Camera-type eye (tissue), 1 donor: ENCODE measurements around the gene OR4K13. TPM values are rescaled to one million over a fixed set of nuclear protein-coding genes. Genes with fewer than 3 reads are reported as not detected.

Experiments
- total RNA-seq: library from RNA; depleted of rRNA; stranded (reverse); fragments of >200 nt; gene quantifications from one replicate; pipeline ENCODE4 v1.2.3, GENCODE V29; 2014

The OR4K13 gene, protein sequence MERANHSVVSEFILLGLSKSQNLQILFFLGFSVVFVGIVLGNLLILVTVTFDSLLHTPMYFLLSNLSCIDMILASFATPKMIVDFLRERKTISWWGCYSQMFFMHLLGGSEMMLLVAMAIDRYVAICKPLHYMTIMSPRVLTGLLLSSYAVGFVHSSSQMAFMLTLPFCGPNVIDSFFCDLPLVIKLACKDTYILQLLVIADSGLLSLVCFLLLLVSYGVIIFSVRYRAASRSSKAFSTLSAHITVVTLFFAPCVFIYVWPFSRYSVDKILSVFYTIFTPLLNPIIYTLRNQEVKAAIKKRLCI
- total RNA-seq: not detected

DNA sequence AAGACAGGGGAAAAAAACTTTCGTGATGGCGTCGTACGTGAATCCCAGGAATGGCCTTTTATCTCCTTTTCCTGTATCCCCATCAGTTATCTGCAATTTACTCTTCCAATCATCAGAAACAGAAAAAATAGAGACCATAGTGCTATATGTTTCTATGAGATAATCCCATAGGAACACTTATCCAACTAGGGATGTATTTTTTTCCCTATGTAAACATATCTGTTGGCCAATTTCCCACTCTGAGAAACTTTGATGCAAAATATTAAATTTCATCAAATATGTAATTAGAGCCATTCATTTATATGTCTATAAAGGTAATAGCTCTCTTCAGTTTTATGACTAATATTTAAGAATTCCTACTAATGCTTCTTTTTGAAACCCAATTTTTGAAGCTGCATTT lies at the start of gene OR4K13:
OR4K13 (minus strand) TSS at position 101 of the 400 bp plus-strand sequence. CDS start 1,280 bp downstream, outside the sequence.

GRCh38 chr14:20059745-20060144 lies 23.9 kb upstream of the OR4K13 start, which contains the start of gene OR4L1:
Gene OR4L1, plus strand, starts transcription at chr14:20060045. Its CDS starts 0 bp downstream, at chr14:20060045.

GRCh38 chr14:20019257-20019865 lies 16.5 kb downstream of the OR4K13 start, which contains the start of gene OR4K14:
Gene OR4K14, minus strand, starts transcription at chr14:20019307. Its CDS starts 4,114 bp downstream, at chr14:20015193.

DNA sequence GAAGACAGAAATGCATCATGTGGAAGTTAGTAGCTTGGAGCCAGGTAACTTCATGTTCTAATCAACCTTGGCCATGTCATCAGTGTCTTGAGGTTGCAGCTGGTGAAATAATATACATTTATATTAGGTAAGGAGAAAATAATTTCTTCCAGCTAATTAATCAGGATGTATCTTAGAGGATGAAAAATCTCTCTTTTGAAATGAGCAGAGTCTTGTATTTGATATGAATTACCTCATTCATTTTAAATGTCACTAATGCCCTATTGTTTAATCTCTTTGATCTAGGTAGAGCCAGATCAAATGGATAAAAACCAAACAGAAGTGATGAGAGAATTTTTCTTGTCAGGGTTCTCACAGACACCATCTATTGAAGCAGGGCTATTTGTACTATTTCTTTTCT lies 34.0 kb downstream of the OR4K13 start, which contains the start of gene OR4Q2:
OR4Q2 (plus strand) TSS at position 301 of the 400 bp plus-strand sequence.

Other genes starting within 250 kb of the OR4K13 start
- not detected for gene OR4N2, start 232.3 kb downstream of the OR4K13 start, total RNA-seq
- gene OR4K2, start 160.9 kb downstream of the OR4K13 start, total RNA-seq: not detected
- not detected for gene OR4K5, start 115.4 kb downstream of the OR4K13 start, total RNA-seq
- not detected for gene OR4K1, start 105.1 kb downstream of the OR4K13 start, total RNA-seq
- gene OR4K15, start 60.4 kb downstream of the OR4K13 start, total RNA-seq: not detected
- gene OR4Q2, start 33.9 kb downstream of the OR4K13 start, total RNA-seq: not detected
- gene OR4K14, start 16.7 kb downstream of the OR4K13 start, total RNA-seq: not detected
- not detected for gene OR4L1, start 24.0 kb upstream of the OR4K13 start, total RNA-seq
- gene OR4K17, start 74.7 kb upstream of the OR4K13 start, total RNA-seq: not detected
- gene OR4N5, start 102.8 kb upstream of the OR4K13 start, total RNA-seq: not detected
- gene OR11G2, start 154.9 kb upstream of the OR4K13 start, total RNA-seq: not detected
- gene OR11H6, start 187.7 kb upstream of the OR4K13 start, total RNA-seq: not detected
- gene OR11H7, start 192.9 kb upstream of the OR4K13 start, total RNA-seq: not detected
- not detected for gene OR11H4, start 203.2 kb upstream of the OR4K13 start, total RNA-seq